H9 (cell line): Measurements from ENCODE around the gene GFPT1. TPM values are rescaled to one million over a fixed set of nuclear protein-coding genes. Genes with fewer than 3 reads are reported as not detected.

Experiments
- DNase-seq: peaks from one replicate; pipeline ENCODE4 v3.0.0-alpha.2; 2017
- H2AFZ ChIP-seq: one replicate; pipeline ENCODE4 v1.6.1; 2013; ENCODE audit warnings: mild to moderate bottlenecking, low read length, control low read depth, moderate library complexity
- H2AK5ac ChIP-seq: 2 replicates; pipeline ENCODE4 v1.6.1; 2013; ENCODE audit warnings: low read length, control low read depth, mixed read lengths; ENCODE audit not compliant: insufficient read length
- H2BK120ac ChIP-seq: one replicate; pipeline ENCODE4 v1.6.1; 2013; ENCODE audit warnings: low read depth, mild to moderate bottlenecking, low read length, control low read depth, inconsistent platforms; ENCODE audit not compliant: poor library complexity, severe bottlenecking
- H2BK12ac ChIP-seq: 2 replicates; pipeline ENCODE4 v1.6.1; 2013; ENCODE audit warnings: low read length, control low read depth, mixed read lengths, low read depth; ENCODE audit not compliant: insufficient read length
- H2BK15ac ChIP-seq: 2 replicates; pipeline ENCODE4 v1.6.1; 2013; ENCODE audit warnings: low read depth, low read length, control low read depth
- H2BK20ac ChIP-seq: one replicate; pipeline ENCODE4 v1.6.1; 2013; ENCODE audit warnings: low read depth, mild to moderate bottlenecking, low read length, control low read depth, inconsistent platforms; ENCODE audit not compliant: poor library complexity, severe bottlenecking
- H2BK5ac ChIP-seq: 2 replicates; pipeline ENCODE4 v1.6.1; 2013; ENCODE audit warnings: low read length, control low read depth, mixed read lengths; ENCODE audit not compliant: insufficient read length
- H3K14ac ChIP-seq: 2 replicates; pipeline ENCODE4 v1.6.1; 2013; ENCODE audit warnings: low read length, control low read depth; ENCODE audit not compliant: insufficient read depth
- H3K18ac ChIP-seq: 2 replicates; pipeline ENCODE4 v1.6.1; 2013; ENCODE audit warnings: low read depth, mild to moderate bottlenecking, mixed read lengths, low read length, control low read depth; ENCODE audit not compliant: insufficient read length
- H3K23ac ChIP-seq: 2 replicates; pipeline ENCODE4 v1.6.1; 2013; ENCODE audit warnings: low read length, control low read depth, mixed read lengths, low read depth; ENCODE audit not compliant: insufficient read length
- H3K23me2 ChIP-seq: 2 replicates; pipeline ENCODE4 v1.6.1; 2013; ENCODE audit warnings: low read depth, mild to moderate bottlenecking, mixed read lengths, low read length, control low read depth; ENCODE audit not compliant: insufficient read length, poor library complexity, severe bottlenecking
- H3K27ac ChIP-seq: 2 replicates; pipeline ENCODE4 v1.5.1; 2013; ENCODE audit warnings: low read length, control low read depth, mixed read lengths, low read depth; ENCODE audit not compliant: insufficient read length
- H3K27me3 ChIP-seq: 2 replicates; pipeline ENCODE4 v1.6.1; 2013; ENCODE audit warnings: low read length, control low read depth, inconsistent platforms; ENCODE audit not compliant: insufficient read depth
- H3K4ac ChIP-seq: 2 replicates; pipeline ENCODE4 v1.6.1; 2013; ENCODE audit warnings: low read depth, mild to moderate bottlenecking, control low read depth, inconsistent platforms, low read length, moderate library complexity
- H3K4me1 ChIP-seq: 2 replicates; pipeline ENCODE4 v1.6.1; 2013; ENCODE audit warnings: low read length, control low read depth, inconsistent platforms; ENCODE audit not compliant: insufficient read depth
- H3K4me2 ChIP-seq: 2 replicates; pipeline ENCODE4 v1.6.1; 2013; ENCODE audit warnings: low read length, control low read depth, mixed read lengths; ENCODE audit not compliant: insufficient read length, insufficient read depth
- H3K56ac ChIP-seq: 2 replicates; pipeline ENCODE4 v1.6.1; 2013; ENCODE audit warnings: low read depth, mild to moderate bottlenecking, mixed read lengths, low read length, control low read depth; ENCODE audit not compliant: insufficient read length
- H3K79me1 ChIP-seq: 2 replicates; pipeline ENCODE4 v1.6.1; 2013; ENCODE audit warnings: low read depth, mild to moderate bottlenecking, moderate library complexity, low read length, control low read depth, inconsistent platforms; ENCODE audit not compliant: insufficient read depth, poor library complexity, severe bottlenecking
- H3K79me2 ChIP-seq: 2 replicates; pipeline ENCODE4 v1.6.1; 2013; ENCODE audit warnings: low read length, control low read depth, inconsistent platforms; ENCODE audit not compliant: insufficient read depth
- H3K9ac ChIP-seq: 2 replicates; pipeline ENCODE4 v1.6.1; 2013; ENCODE audit warnings: low read length, control low read depth, mixed read lengths; ENCODE audit not compliant: insufficient read length; ENCODE audit errors: extremely low read depth
- H3K9me3 ChIP-seq: one replicate; pipeline ENCODE4 v1.6.1; 2013; ENCODE audit warnings: low read depth, low read length, inconsistent platforms; ENCODE audit not compliant: control insufficient read depth
- H3T11ph ChIP-seq: one replicate; pipeline ENCODE4 v1.6.1; 2013; ENCODE audit warnings: mild to moderate bottlenecking, low read length, control low read depth, inconsistent platforms
- H4K20me1 ChIP-seq: one replicate; pipeline ENCODE4 v1.6.1; 2013; ENCODE audit not compliant: control insufficient read depth, insufficient read length, insufficient read depth
- H4K5ac ChIP-seq: 2 replicates; pipeline ENCODE4 v1.6.1; 2013; ENCODE audit warnings: low read depth, mild to moderate bottlenecking, mixed read lengths, low read length, control low read depth; ENCODE audit not compliant: insufficient read length
- H4K8ac ChIP-seq: replicated peaks from 2 replicates; pipeline ENCODE4 v1.6.1; 2013; ENCODE audit warnings: low read length, control low read depth, mixed read lengths, low read depth; ENCODE audit not compliant: insufficient read length
- H4K91ac ChIP-seq: 2 replicates; pipeline ENCODE4 v1.6.1; 2013; ENCODE audit warnings: low read depth, mild to moderate bottlenecking, moderate library complexity, mixed read lengths, low read length, control low read depth; ENCODE audit not compliant: insufficient read length
- H3K27ac Mint-ChIP-seq, 3 experiments: 2 replicates in 2 of 3; 3 replicates in 1 of 3; pipeline ENCODE4 v1.8.0; 2020 to 2021; ENCODE audit warnings: mixed read lengths in 3 of 3, mild to moderate bottlenecking in 1 of 3, moderate library complexity in 1 of 3
- H3K27me3 Mint-ChIP-seq: 2 replicates; pipeline ENCODE4 v1.8.0; 2021; ENCODE audit warnings: low read depth, mild to moderate bottlenecking, moderate library complexity, mixed read lengths
- H3K36me3 Mint-ChIP-seq, 3 experiments: 2 replicates in 2 of 3; 3 replicates in 1 of 3; pipeline ENCODE4 v1.8.0; 2020 to 2021; ENCODE audit warnings: low read depth in 3 of 3, mixed read lengths in 3 of 3; ENCODE audit not compliant: insufficient read depth in 1 of 3
- H3K4me1 Mint-ChIP-seq, 2 experiments: 2 replicates each; pipeline ENCODE4 v1.8.0; 2020; ENCODE audit warnings: mixed read lengths in 2 of 2
- H3K4me3 Mint-ChIP-seq, 2 experiments: 2 replicates in 1 of 2; 3 replicates in 1 of 2; pipeline ENCODE4 v1.8.0; 2020 to 2021; ENCODE audit warnings: mild to moderate bottlenecking in 2 of 2, mixed read lengths in 2 of 2, moderate library complexity in 1 of 2
- H3K9me3 Mint-ChIP-seq, 2 experiments: 2 replicates in 1 of 2; 3 replicates in 1 of 2; pipeline ENCODE4 v1.8.0; 2020; ENCODE audit warnings: mild to moderate bottlenecking in 2 of 2, mixed read lengths in 2 of 2, moderate library complexity in 1 of 2
- WGBS: extraction: QIAGEN DNeasy Blood & Tissue Kit; methylation state at CpG from one replicate; pipeline ENCODE4 v1.1.7; 2013; ENCODE audit warnings: missing lambda C conversion rate, low lambda C conversion rate, mixed read lengths; ENCODE audit not compliant: insufficient read length; ENCODE audit errors: extremely low coverage; 5-methylcytosine and 5-hydroxymethylcytosine counted together
- total RNA-seq: library from RNA; stranded (reverse); gene quantifications from 2 replicates; pipeline ENCODE4 v1.2.1, GENCODE V29; 2021
- TF ChIP-seq, protein P1 (sequence below): fragments of 200-600 bp; sonication (generic); conservative IDR thresholded peaks from 3 replicates; pipeline ENCODE4 v1.8.0; 2021; ENCODE audit warnings: antibody characterized with exemption, mild to moderate bottlenecking

Gene GFPT1
- total RNA-seq, 1 experiment from 2014 or later = 84.4 TPM

DNA sequence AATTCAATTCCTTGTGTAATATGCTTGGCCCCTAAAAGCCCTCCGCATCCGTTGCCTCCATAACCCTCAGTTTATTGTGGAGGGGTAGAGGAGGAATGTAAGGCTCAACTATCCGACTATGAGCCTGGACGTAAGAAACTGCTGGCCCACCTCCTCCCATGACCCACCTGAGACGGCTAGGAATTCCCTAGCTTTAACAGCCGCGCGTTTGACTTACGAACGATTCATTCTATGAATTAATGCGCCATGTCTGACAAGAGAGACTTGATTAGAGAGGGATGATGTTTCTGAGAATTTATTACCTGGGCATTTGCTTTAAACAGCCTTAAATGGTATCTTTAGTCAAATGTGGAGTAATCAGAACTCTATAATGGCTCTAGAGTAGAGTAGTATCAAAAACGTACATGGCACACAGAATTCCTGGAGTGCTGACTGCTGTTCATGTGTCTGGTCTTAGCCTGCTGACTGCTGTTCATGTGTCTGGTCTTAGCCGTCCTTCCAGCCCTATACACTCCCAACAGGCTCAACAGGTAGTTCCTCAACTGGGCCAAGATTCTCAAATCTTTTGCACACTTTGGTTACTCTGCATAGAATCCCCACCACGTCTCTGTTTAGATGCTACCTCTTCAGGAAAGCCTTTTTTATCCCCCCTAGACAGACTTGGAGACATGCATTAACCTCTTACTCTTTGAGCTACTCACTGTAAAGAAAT lies 899 bp upstream of the GFPT1 start:
- Histone ChIP-seq H4K8ac (no peak overlapping the region), H3K23ac (no peak overlapping the region)
- DNase-seq = no peak

More for the DNA sequence above, 899 bp upstream of the GFPT1 start:
- no peak overlapping the region for H2AK5ac ChIP-seq
- H3K18ac ChIP-seq = no peak overlapping the region
- no peaks in the 10 kb centered on the region for H3K4me1 ChIP-seq
- H3K79me1 ChIP-seq = no peaks in the 10 kb centered on the region
- Mint-ChIP-seq H3K27ac (peak overlapping the region in 2 of 3 experiments; percentile 77 to 95; a peak in 4 of 7 replicates), H3K4me3 (peak overlapping the region; percentile 84 to 90), H3K4me1 (peaks cover 20 to 23% of the 10 kb centered on the region in 2 experiments), H3K9me3 (no peaks in the 10 kb centered on the region), H3K27me3 (no peaks in the 10 kb centered on the region; the same call in 1 of the 2 replicates), H3K36me3 (peaks cover 0 to 6% (median 0%) of the 10 kb centered on the region in 3 experiments; a peak in 2 of 7 replicates)
- H3K9me3 ChIP-seq = no peaks in the 10 kb centered on the region
- no peak overlapping the region for H4K91ac ChIP-seq
- peaks cover 1% of the 10 kb centered on the region; the same call in 1 of the 2 replicates for H3K79me2 ChIP-seq
- H2BK15ac ChIP-seq = no peak overlapping the region
- no peak overlapping the region for H3K27ac ChIP-seq
- no peak overlapping the region for H3K4ac ChIP-seq
- H2BK120ac ChIP-seq = no peak overlapping the region
- H3K9ac ChIP-seq = peak overlapping the region; percentile 53
- no peak overlapping the region for H3T11ph ChIP-seq
- no CpG with 5 or more reads among the region's 14 CpGs for WGBS
- H4K5ac ChIP-seq = no peak overlapping the region
- no peak overlapping the region for H2BK12ac ChIP-seq
- TF ChIP-seq, protein P1, sequence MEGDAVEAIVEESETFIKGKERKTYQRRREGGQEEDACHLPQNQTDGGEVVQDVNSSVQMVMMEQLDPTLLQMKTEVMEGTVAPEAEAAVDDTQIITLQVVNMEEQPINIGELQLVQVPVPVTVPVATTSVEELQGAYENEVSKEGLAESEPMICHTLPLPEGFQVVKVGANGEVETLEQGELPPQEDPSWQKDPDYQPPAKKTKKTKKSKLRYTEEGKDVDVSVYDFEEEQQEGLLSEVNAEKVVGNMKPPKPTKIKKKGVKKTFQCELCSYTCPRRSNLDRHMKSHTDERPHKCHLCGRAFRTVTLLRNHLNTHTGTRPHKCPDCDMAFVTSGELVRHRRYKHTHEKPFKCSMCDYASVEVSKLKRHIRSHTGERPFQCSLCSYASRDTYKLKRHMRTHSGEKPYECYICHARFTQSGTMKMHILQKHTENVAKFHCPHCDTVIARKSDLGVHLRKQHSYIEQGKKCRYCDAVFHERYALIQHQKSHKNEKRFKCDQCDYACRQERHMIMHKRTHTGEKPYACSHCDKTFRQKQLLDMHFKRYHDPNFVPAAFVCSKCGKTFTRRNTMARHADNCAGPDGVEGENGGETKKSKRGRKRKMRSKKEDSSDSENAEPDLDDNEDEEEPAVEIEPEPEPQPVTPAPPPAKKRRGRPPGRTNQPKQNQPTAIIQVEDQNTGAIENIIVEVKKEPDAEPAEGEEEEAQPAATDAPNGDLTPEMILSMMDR = no peak
- H3K14ac ChIP-seq = no peak overlapping the region; the same call in 1 of the 2 replicates
- no peak overlapping the region for H2BK20ac ChIP-seq
- no peak overlapping the region for H3K56ac ChIP-seq
- H2AFZ ChIP-seq = no peak overlapping the region
- peak overlapping the region; percentile 65 for H3K4me2 ChIP-seq
- H3K27me3 ChIP-seq = no peaks in the 10 kb centered on the region
- H4K20me1 ChIP-seq = no peaks in the 10 kb centered on the region
- peaks cover 3% of the 10 kb centered on the region for H3K23me2 ChIP-seq
- no peak overlapping the region for H2BK5ac ChIP-seq
